ENCODE results near the gene CTNS.
"Not testable (repeated sequence)": the region's sequence is repeated elsewhere in the genome, so short reads cannot be mapped to it uniquely, and the experiment has no call there.

Gene CTNS

GRCh38 chr17:3688852-3689261 lies 52.3 kb downstream of the CTNS start:
- DNase-seq: no peak

GRCh38 chr17:3689262-3690093 lies 52.9 kb downstream of the CTNS start:
- DNase-seq: no peak

GRCh38 chr17:3690094-3690715 lies 53.6 kb downstream of the CTNS start:
- DNase-seq: no peak

GRCh38 chr17:3691617-3692067 lies 55.1 kb downstream of the CTNS start:
- no peak for DNase-seq

GRCh38 chr17:3692346-3692745 lies 55.8 kb downstream of the CTNS start:
- DNase-seq: no peak

- DNase-seq: no peak
These were observed 56.6 kb downstream of the CTNS start for GRCh38 chr17:3693141-3693540.

GRCh38 chr17:3693829-3694231 lies 57.3 kb downstream of the CTNS start:
- no peak for DNase-seq

- DNase-seq: no peak
These were observed 58.7 kb downstream of the CTNS start for GRCh38 chr17:3695129-3695722.

GRCh38 chr17:3695723-3696411 lies 59.3 kb downstream of the CTNS start, which contains the start of gene P2RX5:
Gene P2RX5, minus strand, starts transcription at chr17:3696155. Its CDS starts 150 bp downstream, at chr17:3696005.
- no peak for DNase-seq

- no peak for DNase-seq
These were observed 60.5 kb downstream of the CTNS start for GRCh38 chr17:3697103-3697476.

GRCh38 chr17:3698139-3698538 lies 61.6 kb downstream of the CTNS start:
- DNase-seq: no peak

GRCh38 chr17:3699951-3700350 lies 63.4 kb downstream of the CTNS start:
- no peak for DNase-seq

- not testable (repeated sequence) for DNase-seq
These were observed 65.5 kb downstream of the CTNS start for GRCh38 chr17:3702041-3702539.

- DNase-seq: no peak
These were observed 68.6 kb downstream of the CTNS start for GRCh38 chr17:3704931-3705717.

- DNase-seq: not testable (repeated sequence)
These were observed 69.1 kb downstream of the CTNS start for GRCh38 chr17:3705718-3705984.

- DNase-seq: no peak
These were observed 71.8 kb downstream of the CTNS start for GRCh38 chr17:3708366-3708765.

GRCh38 chr17:3710951-3711383 lies 74.4 kb downstream of the CTNS start:
- no peak for DNase-seq

Data from NCI-H526 treated with DMSO at 0.1 percent for 48 hours (cell line).